Chondrocyte (in vitro differentiated cells): ENCODE results near the gene STK32B. TPM values are rescaled to one million over a fixed set of nuclear protein-coding genes. Genes with fewer than 3 reads are reported as not detected.
A peak's percentile ranks its signal among the peaks of the same experiment; 100 is the strongest.

Experiments
- DNase-seq: peaks from one replicate; pipeline ENCODE4 v3.0.0; 2021; ENCODE audit warnings: mixed read lengths, low spot score
- H3K27ac Mint-ChIP-seq: one replicate; pipeline ENCODE4 v1.8.0; 2021; ENCODE audit warnings: mild to moderate bottlenecking, moderate library complexity, mixed read lengths; ENCODE audit not compliant: unreplicated experiment
- H3K27me3 Mint-ChIP-seq: 2 replicates; pipeline ENCODE4 v1.8.0; 2021; ENCODE audit warnings: low read depth, mixed read lengths
- H3K36me3 Mint-ChIP-seq: 2 replicates; pipeline ENCODE4 v1.8.0; 2021; ENCODE audit warnings: low read depth, mixed read lengths
- H3K4me1 Mint-ChIP-seq: 2 replicates; pipeline ENCODE4 v1.8.0; 2021; ENCODE audit warnings: low read depth, mild to moderate bottlenecking, mixed read lengths
- H3K4me3 Mint-ChIP-seq: one replicate; pipeline ENCODE4 v1.8.0; 2021; ENCODE audit warnings: mild to moderate bottlenecking, moderate library complexity, mixed read lengths; ENCODE audit not compliant: unreplicated experiment
- H3K9me3 Mint-ChIP-seq: 2 replicates; pipeline ENCODE4 v1.8.0; 2021; ENCODE audit warnings: low read depth, mixed read lengths
- total RNA-seq: library from RNA; stranded (reverse); gene quantifications from 3 replicates; pipeline ENCODE4 v1.2.1, GENCODE V29; 2021
- TF ChIP-seq, protein P1 (sequence below): fragments of 200-600 bp; sonication (generic); IDR thresholded peaks from 2 replicates; pipeline ENCODE4 v1.5.0; 2021; ENCODE audit warnings: antibody characterized with exemption, mild to moderate bottlenecking, moderate library complexity

Gene STK32B
- total RNA-seq, 1 donor from 2014 or later: 14.2 TPM

DNA sequence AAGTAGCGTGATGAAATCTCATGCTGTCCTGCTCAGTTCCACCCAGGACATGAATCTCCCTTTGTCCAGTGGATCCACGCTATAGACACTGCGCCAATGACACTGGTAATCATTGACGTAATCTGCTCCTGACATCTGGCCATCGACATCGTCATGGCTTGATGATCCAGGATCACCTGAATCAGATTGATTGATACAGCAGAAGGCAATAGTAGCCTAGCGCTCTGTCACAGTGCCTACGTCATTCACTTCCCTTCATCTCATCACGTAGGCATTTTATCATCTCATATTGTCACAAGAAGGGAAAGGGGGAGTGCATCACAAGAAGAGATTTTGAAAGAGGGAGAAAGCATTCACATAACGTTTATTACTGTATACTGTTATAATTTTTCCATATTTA lies 68.8 kb downstream of the STK32B start:
- peak overlapping the region; percentile 42 for H3K27ac Mint-ChIP-seq
- no peak overlapping the region for H3K4me3 Mint-ChIP-seq
- H3K27me3 Mint-ChIP-seq: no peaks in the 10 kb centered on the region
- H3K4me1 Mint-ChIP-seq: peaks cover 41% of the 10 kb centered on the region
- DNase-seq: no peak
- TF ChIP-seq, protein P1, sequence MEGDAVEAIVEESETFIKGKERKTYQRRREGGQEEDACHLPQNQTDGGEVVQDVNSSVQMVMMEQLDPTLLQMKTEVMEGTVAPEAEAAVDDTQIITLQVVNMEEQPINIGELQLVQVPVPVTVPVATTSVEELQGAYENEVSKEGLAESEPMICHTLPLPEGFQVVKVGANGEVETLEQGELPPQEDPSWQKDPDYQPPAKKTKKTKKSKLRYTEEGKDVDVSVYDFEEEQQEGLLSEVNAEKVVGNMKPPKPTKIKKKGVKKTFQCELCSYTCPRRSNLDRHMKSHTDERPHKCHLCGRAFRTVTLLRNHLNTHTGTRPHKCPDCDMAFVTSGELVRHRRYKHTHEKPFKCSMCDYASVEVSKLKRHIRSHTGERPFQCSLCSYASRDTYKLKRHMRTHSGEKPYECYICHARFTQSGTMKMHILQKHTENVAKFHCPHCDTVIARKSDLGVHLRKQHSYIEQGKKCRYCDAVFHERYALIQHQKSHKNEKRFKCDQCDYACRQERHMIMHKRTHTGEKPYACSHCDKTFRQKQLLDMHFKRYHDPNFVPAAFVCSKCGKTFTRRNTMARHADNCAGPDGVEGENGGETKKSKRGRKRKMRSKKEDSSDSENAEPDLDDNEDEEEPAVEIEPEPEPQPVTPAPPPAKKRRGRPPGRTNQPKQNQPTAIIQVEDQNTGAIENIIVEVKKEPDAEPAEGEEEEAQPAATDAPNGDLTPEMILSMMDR: no peak
- H3K36me3 Mint-ChIP-seq: peaks cover 2% of the 10 kb centered on the region
- H3K9me3 Mint-ChIP-seq: peaks cover 2% of the 10 kb centered on the region

DNA sequence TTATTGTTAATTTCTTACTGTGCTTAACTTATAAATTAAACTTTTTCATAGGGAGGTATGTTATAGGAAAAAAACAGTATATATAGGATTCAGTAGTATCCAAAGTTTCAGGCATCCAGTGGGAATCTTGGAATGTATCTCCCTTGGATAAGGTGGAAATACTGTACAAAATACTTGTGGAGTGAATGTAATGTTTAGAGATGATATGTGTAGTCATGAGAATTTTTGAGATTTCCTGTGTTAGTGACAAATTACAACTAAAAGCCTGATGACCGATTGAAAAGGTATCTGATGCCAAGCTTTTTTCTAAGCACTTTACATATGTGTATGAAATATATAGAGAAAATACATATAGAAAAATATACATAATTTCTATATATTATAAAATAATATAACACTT lies 69.2 kb downstream of the STK32B start:
- no peak overlapping the region for H3K4me3 Mint-ChIP-seq
- H3K4me1 Mint-ChIP-seq: peaks cover 37% of the 10 kb centered on the region
- H3K9me3 Mint-ChIP-seq: peaks cover 2% of the 10 kb centered on the region
- DNase-seq: no peak
- no peaks in the 10 kb centered on the region for H3K27me3 Mint-ChIP-seq
- TF ChIP-seq, protein P1: no peak
- peaks cover 2% of the 10 kb centered on the region for H3K36me3 Mint-ChIP-seq
- peak overlapping the region; percentile 42 for H3K27ac Mint-ChIP-seq

DNA sequence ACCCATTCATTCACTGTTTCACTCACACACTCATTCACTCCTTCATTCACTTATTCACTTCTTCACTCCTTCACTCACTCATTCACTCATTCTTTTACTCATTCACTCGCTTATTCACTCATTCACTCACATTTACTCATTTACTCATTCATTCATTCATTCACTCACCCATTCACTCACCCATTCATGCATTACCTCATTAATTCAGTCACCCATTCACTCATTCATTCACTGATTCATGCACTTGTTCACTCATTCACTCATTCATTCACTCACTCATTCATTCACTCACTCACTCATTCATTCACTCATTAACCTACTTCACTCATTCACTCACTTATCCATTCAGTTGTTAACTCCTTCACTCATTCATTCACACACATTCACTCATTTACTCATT lies 70.8 kb downstream of the STK32B start:
- TF ChIP-seq, protein P1: no peak
- Mint-ChIP-seq H3K36me3 (peaks cover 2% of the 10 kb centered on the region), H3K9me3 (peaks cover 2% of the 10 kb centered on the region), H3K4me1 (peaks cover 39% of the 10 kb centered on the region), H3K4me3 (no peak overlapping the region), H3K27me3 (no peaks in the 10 kb centered on the region), H3K27ac (no peak overlapping the region)
- no peak for DNase-seq

DNA sequence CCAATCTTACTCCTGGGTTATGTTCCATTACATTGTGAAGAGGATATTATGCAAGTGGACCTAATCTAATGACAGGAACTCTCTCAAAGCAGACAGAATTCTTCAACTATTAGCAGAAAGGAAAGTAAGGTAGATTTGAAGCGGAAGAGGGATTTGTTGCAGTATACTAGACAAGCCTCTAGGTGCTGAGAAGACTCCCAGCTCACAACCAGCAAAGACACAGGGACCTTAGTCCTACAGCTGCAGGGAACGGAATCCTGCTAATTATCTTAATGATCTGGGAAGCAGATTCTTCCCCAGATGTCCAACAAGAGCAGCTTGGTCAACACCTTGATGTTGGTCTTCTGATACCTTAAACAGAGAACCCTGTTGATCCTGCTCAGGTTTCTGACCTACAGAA lies 73.6 kb downstream of the STK32B start:
- Mint-ChIP-seq H3K27ac (no peak overlapping the region), H3K27me3 (no peaks in the 10 kb centered on the region), H3K36me3 (no peaks in the 10 kb centered on the region), H3K4me3 (no peak overlapping the region), H3K4me1 (peaks cover 23% of the 10 kb centered on the region), H3K9me3 (no peaks in the 10 kb centered on the region)
- TF ChIP-seq, protein P1: no peak
- DNase-seq: no peak

DNA sequence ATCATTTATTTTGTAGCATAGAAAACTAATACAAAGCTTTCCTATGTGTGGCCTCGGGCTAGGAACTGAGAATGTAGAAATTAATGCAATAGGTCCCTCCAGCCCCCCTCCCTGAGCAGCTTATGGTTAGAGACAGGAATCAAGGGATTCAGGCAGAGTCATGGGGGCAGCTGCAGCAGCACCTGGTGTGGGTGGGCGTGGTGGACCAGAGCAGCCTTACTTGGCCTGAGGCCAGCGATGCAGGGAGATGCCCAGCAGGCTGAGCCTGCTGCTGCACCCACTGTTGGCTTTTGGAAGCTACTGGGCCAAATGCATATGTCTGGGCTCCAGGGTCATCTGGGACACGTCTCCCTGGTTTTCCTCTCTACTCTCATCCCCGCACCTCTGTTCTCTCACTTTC lies 74.0 kb downstream of the STK32B start:
- H3K9me3 Mint-ChIP-seq: no peaks in the 10 kb centered on the region
- DNase-seq: no peak
- H3K4me3 Mint-ChIP-seq: no peak overlapping the region
- TF ChIP-seq, protein P1: no peak
- H3K36me3 Mint-ChIP-seq: no peaks in the 10 kb centered on the region
- no peaks in the 10 kb centered on the region for H3K27me3 Mint-ChIP-seq
- H3K27ac Mint-ChIP-seq: no peak overlapping the region
- H3K4me1 Mint-ChIP-seq: peaks cover 18% of the 10 kb centered on the region
